NCI-H2196 treated with DMSO at 0.1 percent for 48 hours (cell line): ENCODE data around the gene CHMP6.

Experiments
- DNase-seq: peaks from one replicate; lab custom pipeline; 2025; ENCODE audit not compliant: unreplicated experiment; lab: John Stamatoyannopoulos, UW

Gene CHMP6

GRCh38 chr17:80992077-80992947 is 671 bp downstream of the CHMP6 start:
- DNase-seq = no peak

GRCh38 chr17:80992948-80993624 is 1.4 kb downstream of the CHMP6 start:
- DNase-seq = no peak

- DNase-seq = no peak
Observed at GRCh38 chr17:80995131-80995530, 3.5 kb downstream of the CHMP6 start.

- DNase-seq = no peak
Observed at GRCh38 chr17:80996422-80997305, 5.0 kb downstream of the CHMP6 start.

GRCh38 chr17:80997424-80998117 is 5.9 kb downstream of the CHMP6 start:
- no peak for DNase-seq

GRCh38 chr17:80998118-80998747 is 6.6 kb downstream of the CHMP6 start:
- DNase-seq = no peak

- no peak for DNase-seq
Observed at GRCh38 chr17:80998748-80999535, 7.3 kb downstream of the CHMP6 start.

GRCh38 chr17:80999536-81000333 is 8.1 kb downstream of the CHMP6 start:
- no peak for DNase-seq

GRCh38 chr17:81000334-81000630 is 8.6 kb downstream of the CHMP6 start:
- no peak for DNase-seq

- DNase-seq = no peak
Observed at GRCh38 chr17:81000631-81001357, 9.2 kb downstream of the CHMP6 start.

GRCh38 chr17:81002013-81002384 is 10.4 kb downstream of the CHMP6 start:
- no peak for DNase-seq

- peak; percentile 71 for DNase-seq
Observed at GRCh38 chr17:81002409-81003361, 11.0 kb downstream of the CHMP6 start.

- no peak for DNase-seq
Observed at GRCh38 chr17:81003711-81004475, 12.3 kb downstream of the CHMP6 start.

- no peak for DNase-seq
Observed at GRCh38 chr17:81006891-81007290, 15.2 kb downstream of the CHMP6 start.

GRCh38 chr17:81008140-81008539 is 16.5 kb downstream of the CHMP6 start:
- DNase-seq = no peak

- DNase-seq = no peak
Observed at GRCh38 chr17:81009136-81009535, 17.5 kb downstream of the CHMP6 start.
